ENCODE measurements around the gene CCL21. TPM values are rescaled to one million over a fixed set of nuclear protein-coding genes. Genes with fewer than 3 reads are reported as not detected.
"Not testable (repeated sequence)": the region's sequence is repeated elsewhere in the genome, so short reads cannot be mapped to it uniquely, and the experiment has no call there.

The CCL21 gene
- total RNA-seq, 6 donors from 2014 or later = 7.3 to 92.0 (median 79.5) TPM

DNA sequence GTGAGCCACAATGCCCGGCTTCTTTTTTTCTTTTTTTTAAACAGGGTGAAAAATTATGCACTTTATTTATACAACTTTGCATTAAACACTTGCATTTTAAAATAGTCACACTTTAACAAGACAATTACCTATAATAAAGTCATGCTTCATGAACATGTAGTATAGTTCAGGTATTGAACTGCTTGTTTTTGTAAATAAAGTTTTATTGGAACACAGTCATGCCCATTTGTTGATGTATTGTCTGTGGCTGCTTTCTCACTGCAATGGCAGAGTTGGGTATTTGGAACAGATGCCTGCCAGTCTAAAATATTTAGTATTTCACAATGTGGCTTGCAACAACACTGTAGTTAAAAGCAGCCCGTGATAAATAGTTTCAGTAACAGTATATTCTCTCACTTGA, 32.8 kb upstream of the CCL21 start:
- 90 to 99% methylated on average over 2 of the region's 2 CpGs for WGBS, 2 donors
- Histone ChIP-seq H3K9me3 (peaks cover 0 to 7% (median 2%) of the 10 kb centered on the region in 4 donors), H3K4me3 (no peak overlapping the region), H3K36me3 (no peaks in the 10 kb centered on the region), H3K27me3 (no peaks in the 10 kb centered on the region), H3K4me1 (no peaks in the 10 kb centered on the region), H3K27ac (no peak overlapping the region)
- DNase-seq (no peak), ATAC-seq (ENCODE audit: low FRiP score in 2 of 2) (no peak)
- no peak for TF ChIP-seq POLR2A (IDR thresholded peaks at IDR 0.05)
- no peak for TF ChIP-seq POLR2AphosphoS5 (IDR thresholded peaks at IDR 0.05)
- TF ChIP-seq EP300 (IDR thresholded peaks at IDR 0.05) = no peak
- no peak for TF ChIP-seq CTCF (IDR thresholded peaks at IDR 0.05)

GRCh38 chr9:34741628-34742027, 31.7 kb upstream of the CCL21 start:
- 58 to 68% methylated on average over 6 of the region's 6 CpGs for WGBS, 2 donors
- no peak for DNase-seq
- Histone ChIP-seq H3K4me3 (no peak overlapping the region), H3K9me3 (no peaks in the 10 kb centered on the region), H3K27me3 (no peaks in the 10 kb centered on the region), H3K27ac (no peak overlapping the region), H3K36me3 (no peaks in the 10 kb centered on the region), H3K4me1 (no peaks in the 10 kb centered on the region)
- no peak for ATAC-seq (ENCODE audit: low FRiP score in 2 of 2)
- no peak for TF ChIP-seq EP300 (IDR thresholded peaks at IDR 0.05)
- no peak for TF ChIP-seq CTCF (IDR thresholded peaks at IDR 0.05)
- no peak for TF ChIP-seq POLR2AphosphoS5 (IDR thresholded peaks at IDR 0.05)
- TF ChIP-seq POLR2A (IDR thresholded peaks at IDR 0.05) = no peak

DNA sequence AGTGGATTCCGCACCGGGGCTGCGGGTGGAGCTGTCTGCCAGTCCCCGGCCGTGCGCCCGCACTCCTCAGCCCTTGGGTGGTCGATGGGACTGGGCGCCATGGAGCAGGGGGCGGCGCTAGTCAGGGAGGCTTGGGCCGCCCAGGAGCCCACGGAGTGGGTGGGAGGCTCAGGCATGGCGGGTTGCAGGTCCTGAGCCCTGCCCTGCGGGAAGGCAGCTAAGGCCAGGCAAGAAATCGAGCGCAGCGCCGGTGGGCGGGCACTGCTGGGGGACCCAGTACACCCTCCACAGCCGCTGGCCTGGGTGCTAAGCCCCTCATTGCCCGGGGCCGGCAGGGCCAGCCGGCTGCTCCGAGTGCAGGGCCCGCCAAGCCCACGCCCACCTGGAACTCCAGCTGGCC, 30.2 kb upstream of the CCL21 start:
- 99 to 100% methylated on average over 1 to 15 of the region's 27 CpGs for WGBS, 2 donors
- H3K4me1 ChIP-seq; ATAC-seq (ENCODE audit: low FRiP score in 2 of 2); H3K4me3 ChIP-seq; H3K27ac ChIP-seq; H3K27me3 ChIP-seq; H3K9me3 ChIP-seq; H3K36me3 ChIP-seq: not testable (repeated sequence)
- DNase-seq = peak in 1 of 2 donors; percentile 76

DNA sequence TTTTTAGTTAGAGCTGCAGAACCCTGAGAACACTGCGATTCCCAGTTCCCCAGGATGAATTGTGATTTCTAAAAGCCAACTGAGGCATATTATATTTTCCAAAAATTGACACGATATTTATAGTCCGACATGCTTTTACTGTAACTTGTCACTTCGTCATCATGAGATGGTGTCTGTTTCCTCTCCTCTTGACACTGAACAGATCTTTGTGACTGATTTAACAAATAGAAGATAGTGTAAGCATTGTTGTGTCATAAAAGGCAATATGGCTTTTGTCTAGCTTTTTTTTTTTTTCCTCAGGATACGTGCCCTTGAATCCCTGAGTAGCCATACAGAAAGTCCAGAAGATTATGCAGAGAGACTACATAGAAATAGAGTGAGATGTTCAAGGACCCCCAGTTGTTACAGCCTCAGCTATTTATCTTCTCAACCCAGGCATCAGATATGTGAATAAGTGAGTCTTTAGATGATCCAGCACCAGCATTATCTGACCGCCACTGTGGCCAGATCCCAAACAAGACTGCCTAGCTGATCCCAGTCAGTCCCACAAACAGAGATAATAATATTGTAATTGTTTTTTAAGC, 27.8 kb upstream of the CCL21 start:
- DNase-seq (no peak), ATAC-seq (ENCODE audit: low FRiP score in 2 of 2) (no peak)
- no peaks in the 10 kb centered on the region for H3K9me3 ChIP-seq
- WGBS, 2 donors = 64 to 71% methylated on average over 6 of the region's 6 CpGs
- no peak overlapping the region for H3K27ac ChIP-seq
- no peaks in the 10 kb centered on the region for H3K27me3 ChIP-seq
- H3K4me1 ChIP-seq = no peaks in the 10 kb centered on the region
- TF ChIP-seq POLR2A (IDR thresholded peaks at IDR 0.05) (no peak), EP300 (IDR thresholded peaks at IDR 0.05) (no peak), POLR2AphosphoS5 (IDR thresholded peaks at IDR 0.05) (no peak), CTCF (IDR thresholded peaks at IDR 0.05) (no peak)
- H3K36me3 ChIP-seq = no peaks in the 10 kb centered on the region
- H3K4me3 ChIP-seq = no peak overlapping the region

GRCh38 chr9:34734720-34735119, 24.8 kb upstream of the CCL21 start:
- Histone ChIP-seq H3K36me3 (no peaks in the 10 kb centered on the region), H3K4me1 (no peaks in the 10 kb centered on the region), H3K4me3 (no peak overlapping the region), H3K27ac (no peak overlapping the region), H3K27me3 (no peaks in the 10 kb centered on the region), H3K9me3 (no peaks in the 10 kb centered on the region)
- no peak for TF ChIP-seq EP300 (IDR thresholded peaks at IDR 0.05)
- no peak for TF ChIP-seq POLR2A (IDR thresholded peaks at IDR 0.05)
- no peak for ATAC-seq (ENCODE audit: low FRiP score in 2 of 2)
- DNase-seq = no peak

DNA sequence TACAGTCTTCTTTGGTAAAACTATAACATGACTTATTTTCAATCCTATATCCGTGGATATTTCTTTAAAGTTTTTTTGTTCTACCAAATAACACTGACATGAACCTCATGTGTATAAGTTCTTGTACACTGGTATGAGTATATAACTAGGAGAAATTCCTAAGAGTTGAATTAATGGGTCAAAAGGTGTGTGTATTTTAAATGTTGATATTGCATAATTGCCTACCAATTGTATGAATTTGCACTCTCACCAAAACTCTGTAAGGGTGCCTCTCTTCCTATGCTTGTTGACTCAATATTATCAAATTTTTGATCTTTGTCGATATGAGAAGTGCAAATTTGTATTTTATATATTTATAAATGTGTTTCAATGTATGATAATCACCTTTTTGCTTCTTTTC, 22.9 kb upstream of the CCL21 start:
- H3K4me1 ChIP-seq = no peaks in the 10 kb centered on the region
- no peak overlapping the region for H3K27ac ChIP-seq
- ATAC-seq (ENCODE audit: low FRiP score in 2 of 2) (no peak), DNase-seq (no peak)
- no peak overlapping the region for H3K4me3 ChIP-seq
- no peaks in the 10 kb centered on the region for H3K27me3 ChIP-seq
- TF ChIP-seq EP300 (IDR thresholded peaks at IDR 0.05) (no peak), POLR2AphosphoS5 (IDR thresholded peaks at IDR 0.05) (no peak), CTCF (IDR thresholded peaks at IDR 0.05) (no peak), POLR2A (IDR thresholded peaks at IDR 0.05) (no peak)
- H3K36me3 ChIP-seq = no peaks in the 10 kb centered on the region
- 54 to 64% methylated on average over 2 of the region's 2 CpGs for WGBS, 2 donors
- no peaks in the 10 kb centered on the region for H3K9me3 ChIP-seq

Data from upper lobe of left lung (tissue), 6 donors.